CD4-positive, alpha-beta T cell treated with Interleukin-6 for 4 hours (primary cell): ENCODE results near the gene ZNF669.
A peak's percentile ranks its signal among the peaks of the same experiment; 100 is the strongest.

ENCODE experiments used
- DNase-seq: peaks from one replicate; pipeline ENCODE4 v3.0.0-alpha.2; 2020; ENCODE audit warnings: mixed read lengths

ZNF669 gene

DNA sequence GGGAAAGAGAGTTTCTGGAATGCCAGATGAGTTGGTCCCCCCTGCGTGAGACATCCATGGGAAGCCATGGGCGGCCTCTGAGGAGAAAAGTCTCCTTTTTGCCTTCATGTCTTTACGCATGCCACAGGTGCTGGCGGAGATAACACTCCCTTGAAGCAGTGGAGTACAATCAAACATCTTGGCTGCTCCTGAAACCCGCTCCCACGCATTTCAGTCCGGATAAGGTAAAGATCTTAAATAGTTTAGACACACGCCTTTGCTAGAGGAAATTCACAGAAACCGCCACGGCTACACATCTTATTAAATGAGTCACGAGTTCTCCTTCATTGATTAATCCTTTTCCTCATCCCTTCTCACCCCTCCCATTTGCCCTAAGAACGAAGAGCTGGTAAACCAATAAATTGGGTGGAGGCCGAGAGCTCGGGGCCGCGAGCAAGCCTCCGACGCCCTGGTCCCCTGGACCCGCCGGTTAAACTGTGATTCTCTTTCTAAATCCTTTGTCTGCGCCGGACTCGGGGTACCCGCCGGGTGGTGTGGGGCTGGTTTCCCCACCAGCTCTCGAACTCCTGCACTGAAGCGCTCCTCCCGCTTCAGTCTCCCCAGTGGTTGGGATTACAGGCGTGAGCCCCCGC, 6.6 kb upstream of the ZNF669 start:
- DNase-seq = peak; percentile 22

DNA sequence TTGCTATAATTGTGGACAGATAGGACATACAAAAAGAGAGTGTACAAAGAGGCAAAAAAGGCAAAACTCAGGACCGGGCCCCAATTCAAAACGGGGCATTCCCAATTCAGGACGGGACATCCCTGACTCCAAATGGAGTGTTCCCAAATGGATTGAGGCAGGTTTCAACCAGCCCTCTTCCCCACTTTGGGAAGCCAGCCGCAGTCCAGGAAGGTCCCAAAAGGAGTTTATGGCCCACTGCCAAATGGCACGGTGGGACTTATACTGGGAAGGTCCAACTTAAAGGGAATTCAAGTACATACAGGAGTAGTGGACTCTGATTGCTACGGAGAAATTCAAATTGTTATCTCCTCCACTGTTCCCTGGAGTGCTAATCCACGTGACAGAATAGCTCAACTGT, 3.5 kb upstream of the ZNF669 start:
- no peak for DNase-seq

DNA sequence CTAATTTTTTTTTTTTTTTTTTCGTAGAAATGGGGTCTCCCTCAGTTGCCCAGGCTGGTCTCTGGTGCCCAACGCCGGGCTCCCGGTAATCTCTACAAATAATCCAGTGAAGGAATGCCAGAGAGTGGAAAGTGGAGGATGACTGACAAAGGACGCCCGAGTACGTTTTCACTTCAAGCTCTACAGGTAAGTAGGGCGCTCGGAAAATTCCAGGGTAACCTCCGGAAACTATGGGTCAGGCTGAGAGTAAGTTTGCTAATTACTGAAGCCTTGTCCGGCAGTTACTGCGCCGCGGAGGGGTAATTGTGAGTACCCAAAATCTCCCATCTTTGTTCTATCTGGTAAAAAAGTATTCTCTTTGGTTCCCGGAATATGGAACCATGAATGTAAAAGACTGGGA, 1.8 kb upstream of the ZNF669 start:
- no peak for DNase-seq

DNA sequence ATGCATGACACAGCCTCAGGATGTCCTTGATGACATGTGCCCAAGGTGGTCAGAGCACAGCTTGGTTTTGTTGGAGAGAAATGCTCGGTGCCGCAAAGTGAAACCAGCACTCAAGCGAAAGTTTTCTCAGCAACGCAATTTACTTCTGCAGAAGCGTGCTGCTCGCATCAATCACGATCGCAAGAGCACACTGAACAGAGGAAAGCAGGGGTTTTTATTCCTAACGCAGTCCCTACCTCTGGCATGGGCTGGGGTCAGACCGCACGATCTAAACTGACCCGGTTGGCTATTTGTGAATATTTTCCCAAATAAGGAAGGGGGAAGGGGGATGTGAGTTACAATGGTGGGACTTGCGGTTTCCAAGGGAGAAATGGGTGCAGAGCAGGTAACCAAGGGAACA, 809 bp upstream of the ZNF669 start:
- DNase-seq = no peak

DNA sequence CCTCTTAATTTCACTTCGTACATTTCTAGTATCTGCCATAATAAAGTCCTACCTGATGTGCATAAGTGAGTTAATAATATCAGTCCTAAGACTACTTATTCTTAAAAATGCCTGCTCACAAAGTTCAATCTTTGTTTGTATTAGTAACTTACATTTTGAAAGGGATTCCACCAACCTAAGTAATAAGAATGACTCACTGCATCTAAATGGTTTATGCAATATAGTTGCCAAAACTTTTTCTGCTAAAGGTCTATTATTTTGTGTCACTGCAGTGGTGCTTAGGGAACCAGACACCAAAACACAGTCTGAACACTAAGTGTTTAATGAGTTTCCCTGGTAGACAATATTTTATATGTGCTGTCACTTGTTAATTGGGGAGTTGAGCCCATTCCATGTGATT, 1.8 kb downstream of the ZNF669 start:
- no peak for DNase-seq

DNA sequence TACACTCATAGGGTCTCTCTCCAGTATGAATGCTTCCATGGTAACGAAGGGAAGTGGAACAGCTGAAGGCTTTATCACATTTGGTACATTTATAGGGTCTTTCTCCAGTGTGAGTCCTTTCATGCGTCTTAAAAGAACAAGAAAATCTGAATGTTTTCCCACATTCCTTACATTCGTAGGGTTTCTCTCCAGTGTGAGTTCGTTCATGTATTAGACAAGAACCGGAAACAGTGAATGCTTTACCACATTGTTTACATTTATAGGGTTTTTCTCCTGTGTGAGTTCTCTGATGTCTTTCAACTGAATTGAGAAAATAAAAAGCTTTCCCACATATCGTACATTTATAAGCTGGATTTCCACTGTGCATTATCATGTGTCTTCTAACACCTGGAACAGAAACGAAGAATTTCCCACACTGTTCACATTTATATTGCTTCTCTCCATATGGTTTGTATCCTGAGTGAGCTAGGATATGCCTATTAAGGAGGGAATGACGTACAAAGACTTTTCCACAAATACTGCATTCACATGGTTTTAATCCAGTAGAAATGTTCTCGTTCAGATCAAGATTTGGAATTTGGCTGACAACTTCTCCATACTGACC, 3.4 kb downstream of the ZNF669 start:
- no peak for DNase-seq

DNA sequence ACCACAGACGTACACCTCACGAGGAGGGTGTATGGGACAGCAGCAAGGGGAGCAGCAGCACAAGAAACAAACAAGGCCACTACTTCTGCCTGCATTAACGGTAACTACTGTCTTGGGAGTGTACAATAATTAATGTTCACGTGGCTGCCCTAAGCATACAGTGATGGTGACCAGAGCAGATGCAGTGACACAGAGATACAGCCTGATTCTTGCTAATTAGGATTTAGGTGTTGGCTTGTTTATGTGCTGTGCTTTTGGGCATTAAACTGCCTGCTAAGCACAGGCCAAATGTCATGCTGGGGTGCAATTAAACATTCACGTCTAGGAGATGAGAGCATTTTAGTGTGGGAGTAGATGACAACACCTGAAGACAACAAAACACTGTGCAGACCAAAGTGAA, 7.2 kb downstream of the ZNF669 start:
- no peak for DNase-seq

DNA sequence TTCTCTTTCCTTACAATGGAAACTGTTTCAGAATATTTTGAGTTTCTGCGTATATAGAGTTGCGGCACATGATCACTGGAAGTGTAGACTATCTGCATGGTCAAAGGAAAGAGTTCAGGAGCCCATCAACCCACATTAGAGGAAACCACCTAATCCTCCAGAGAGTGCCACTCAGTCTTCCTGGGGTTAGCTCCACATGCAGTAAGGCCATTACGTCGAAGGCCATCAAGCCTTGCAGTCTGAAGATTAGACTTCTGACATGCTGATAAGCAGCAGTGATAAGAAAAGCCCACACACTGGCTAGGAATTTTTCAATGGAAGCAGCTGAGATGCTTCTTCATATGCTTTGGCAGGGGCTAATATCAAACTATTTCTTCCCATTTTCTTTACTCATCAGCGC, 7.6 kb downstream of the ZNF669 start:
- no peak for DNase-seq

DNA sequence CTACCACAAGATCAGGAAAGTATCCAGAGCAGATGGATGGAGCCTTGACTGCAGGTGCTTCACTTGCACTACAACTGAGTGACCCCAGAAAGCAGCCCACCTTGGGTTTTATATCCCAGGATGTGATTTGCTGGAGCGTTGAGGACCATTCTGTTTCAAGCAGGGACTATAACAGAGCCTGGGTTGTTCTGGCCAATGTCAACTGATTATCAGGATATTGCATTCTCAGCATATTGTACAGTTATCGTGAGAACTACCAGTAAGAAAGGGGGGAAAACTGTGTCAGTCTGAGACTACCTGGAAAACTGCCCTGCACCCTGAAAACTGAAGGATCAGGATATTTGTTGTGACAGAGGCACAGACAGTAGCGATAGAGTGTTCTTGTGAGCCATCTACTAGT, 8.0 kb downstream of the ZNF669 start:
- no peak for DNase-seq

DNA sequence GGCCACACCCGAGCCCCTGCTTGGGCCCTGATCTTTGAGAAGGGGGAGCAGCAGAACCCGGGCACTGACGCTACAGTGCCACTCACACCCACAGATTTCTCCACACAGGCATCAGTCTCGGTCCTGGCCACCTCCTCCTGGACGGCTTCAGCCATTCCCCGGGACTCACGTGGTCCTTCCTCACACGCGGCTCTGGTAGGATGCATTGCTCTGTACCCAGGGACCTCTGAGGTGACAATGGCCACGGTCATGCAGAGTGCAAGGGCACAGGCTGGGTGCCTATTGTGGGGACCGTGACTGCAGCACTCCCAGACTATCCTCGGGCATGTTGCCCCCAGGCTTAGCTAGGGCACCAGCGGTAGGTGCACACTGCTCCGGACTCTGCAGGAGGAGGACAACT, 13.7 kb downstream of the ZNF669 start:
- DNase-seq = no peak

DNA sequence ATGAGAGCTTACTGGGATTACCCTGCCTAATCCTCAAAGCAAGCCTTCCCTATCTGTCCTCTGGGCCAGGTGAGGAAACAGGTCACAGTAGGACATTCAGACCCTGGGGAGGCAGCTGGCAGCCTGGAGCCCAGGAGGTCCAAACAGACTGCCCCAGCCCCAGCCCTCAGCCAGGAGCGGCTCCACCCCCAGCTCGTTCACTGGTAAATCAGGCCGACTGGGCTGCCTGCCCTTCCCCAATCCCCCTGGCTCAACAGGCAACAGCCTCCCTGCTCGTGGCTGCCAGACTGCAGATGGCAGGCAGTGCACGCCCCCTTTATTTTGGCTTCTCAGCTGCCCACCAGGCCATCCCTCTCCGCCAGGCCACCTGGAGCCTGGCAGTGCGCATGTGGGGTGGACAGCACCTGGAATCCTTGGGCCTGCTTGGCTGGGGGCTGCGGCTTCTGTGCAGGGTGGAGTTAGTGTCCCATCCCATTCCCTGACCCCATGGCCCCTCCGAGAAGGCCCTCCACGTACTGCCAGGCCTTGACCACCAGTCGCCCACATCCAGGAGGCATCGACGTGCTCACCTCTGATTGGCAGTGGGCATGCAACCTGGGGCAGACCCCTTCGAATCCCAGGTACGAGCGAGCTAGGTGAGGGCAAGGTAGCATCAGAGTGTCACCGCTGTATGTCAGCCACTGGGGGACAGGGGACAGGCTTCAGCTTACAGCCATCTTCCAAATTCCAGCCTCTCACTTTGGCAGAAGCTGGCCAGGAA, 14.4 kb downstream of the ZNF669 start:
- no peak for DNase-seq

DNA sequence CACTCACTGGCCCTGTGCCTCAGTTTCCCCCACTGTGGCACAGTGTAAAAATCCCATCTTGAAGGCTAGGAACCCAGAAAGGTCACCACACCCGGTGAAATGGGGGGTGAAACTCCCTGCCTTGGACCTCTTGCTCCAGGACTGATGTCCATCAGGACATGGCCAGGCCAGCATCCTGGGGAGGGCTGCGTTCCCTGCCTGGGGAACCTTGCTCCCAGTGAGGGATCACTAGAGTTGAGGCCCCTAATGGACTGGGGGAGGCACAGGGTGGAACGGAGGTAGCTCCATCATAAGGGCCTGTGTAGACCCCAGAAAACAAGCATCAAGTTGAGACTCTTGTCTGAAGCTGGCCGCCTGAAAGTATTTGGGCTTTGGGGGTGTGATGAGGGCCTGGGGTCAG, 15.2 kb downstream of the ZNF669 start:
- DNase-seq = no peak

DNA sequence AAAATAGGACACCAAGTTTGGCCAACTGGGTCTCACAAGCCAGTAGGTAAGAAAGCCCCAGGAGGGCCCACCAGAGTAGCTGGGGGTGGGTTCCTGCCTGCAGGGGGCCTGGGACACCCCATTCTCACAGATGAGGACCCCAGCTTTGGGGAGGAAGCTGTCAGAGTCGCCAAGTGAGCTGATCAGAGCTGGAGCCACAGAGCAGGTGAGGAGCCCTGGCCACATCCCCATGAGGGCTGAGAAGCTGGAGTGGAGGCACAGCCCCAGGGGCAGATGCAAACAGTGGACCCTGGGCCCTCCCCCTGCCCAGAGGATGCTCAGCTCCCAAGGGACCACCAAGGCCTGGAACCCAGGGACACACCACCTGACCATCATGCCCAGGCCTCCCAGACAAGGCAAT, 16.9 kb downstream of the ZNF669 start:
- no peak for DNase-seq

DNA sequence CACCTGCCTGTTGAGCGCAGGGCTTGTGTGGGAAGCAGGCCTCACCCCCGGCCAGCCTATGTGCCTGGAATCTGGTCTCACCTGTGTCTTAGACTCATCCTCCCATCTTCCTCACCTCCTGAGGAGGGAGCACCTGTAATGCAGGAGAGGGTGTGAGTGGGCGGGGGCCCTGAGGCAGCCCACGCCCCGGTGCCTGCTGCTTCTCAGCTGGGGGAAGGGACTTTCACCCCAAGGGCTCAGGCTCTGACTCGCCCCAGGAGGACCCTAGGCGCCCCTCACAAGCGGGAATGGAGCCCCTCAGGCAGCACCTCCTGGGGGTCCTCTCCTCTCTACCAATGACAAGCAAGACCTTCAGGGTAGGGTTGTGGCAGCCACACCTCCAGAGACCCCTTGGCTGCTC, 18.8 kb downstream of the ZNF669 start:
- no peak for DNase-seq

DNA sequence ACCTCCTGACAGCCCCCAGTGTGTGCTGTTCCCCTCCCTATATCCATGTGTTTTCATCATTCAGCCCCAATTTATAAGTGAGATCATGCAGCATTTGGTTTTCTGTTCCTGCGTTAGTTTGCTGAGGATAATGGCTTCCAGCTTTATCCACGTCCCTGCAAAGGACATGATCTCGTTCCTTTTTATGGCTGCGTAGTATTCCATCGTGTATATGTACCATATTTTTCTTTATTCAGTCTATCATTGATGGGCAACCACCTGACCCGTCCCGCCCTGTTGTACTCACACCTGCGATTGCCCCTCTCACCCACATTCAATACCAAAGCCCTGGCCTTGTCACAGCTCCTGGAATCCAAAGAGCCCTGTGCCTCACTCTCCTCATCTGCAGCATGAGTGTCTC, 19.4 kb downstream of the ZNF669 start:
- no peak for DNase-seq

DNA sequence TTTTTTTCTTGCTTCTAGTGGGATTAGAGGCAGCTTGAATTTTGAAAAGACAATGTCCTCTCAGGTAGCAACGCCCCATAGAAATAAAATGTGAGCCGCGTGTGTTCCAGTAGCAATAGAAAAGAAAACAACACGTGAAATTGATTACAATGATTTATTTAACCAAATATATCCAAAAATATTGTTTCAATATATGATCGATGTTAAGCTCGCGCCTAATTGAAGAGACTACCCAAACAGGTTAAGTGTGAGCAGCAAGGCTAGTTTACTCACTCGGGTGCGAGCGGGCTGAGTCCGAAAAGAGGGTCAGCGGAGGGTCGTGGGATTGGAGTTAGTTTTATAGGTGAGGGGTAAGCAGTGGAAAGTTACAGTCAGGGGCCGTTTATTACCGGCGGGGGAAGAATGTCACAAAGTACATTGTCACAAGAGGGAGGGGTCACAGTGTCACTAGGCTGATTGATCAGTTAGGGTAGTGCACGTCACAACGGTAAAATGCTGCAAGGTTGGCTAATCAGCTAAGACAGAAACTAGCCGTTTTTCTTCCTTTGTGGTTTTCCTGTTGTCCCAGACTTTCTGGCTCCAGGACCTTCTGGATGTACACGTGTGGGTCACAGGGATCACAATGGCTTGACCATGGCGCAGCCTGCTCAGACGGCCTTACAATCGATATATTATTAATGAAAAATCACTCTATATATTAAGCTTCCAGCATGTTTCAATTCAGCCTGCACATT, 24.8 kb downstream of the ZNF669 start:
- peak; percentile 14 for DNase-seq

DNA sequence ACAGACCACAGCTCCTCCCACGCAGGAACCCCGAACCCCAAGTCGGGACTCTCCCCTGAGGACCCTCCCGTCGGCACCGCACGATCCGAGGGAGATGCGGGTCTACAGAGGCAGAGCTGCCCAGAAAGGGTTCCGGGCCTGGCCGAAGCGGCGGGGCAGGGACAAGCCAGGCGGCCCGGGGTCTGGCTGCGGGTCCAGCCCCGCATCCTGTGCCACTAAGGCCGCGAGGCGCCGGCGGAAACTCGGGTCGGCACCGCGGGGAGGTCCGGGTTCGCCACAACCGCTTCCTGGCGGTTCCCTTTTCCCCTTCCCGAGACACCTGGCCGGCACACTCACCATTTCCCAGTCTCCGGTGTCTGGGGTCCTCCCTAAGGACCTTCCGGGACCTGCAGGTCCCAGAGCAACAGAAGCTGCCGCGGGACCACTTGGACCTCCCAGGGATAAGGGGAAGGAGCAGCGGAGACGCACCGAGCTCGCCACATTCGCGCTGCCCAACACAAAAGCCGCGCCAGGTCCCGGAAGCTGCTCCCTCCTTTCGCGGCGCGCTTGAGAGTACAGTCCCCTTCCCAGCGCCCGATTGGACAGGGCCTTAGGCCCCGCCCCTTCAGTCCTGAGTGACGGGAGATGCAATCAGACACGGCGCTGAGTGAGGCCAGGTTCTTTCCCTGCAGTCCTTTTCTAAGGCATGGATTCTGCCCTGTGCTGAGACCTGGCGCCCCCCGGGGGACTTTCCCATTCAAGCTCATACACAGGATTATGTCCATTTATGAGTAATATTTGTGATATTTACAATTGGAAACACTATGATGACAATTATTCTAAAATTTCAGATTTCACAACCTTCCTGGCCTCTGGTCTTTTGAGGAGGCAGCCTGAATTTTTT, 25.7 kb downstream of the ZNF669 start, which contains the start of gene ZNF670:
TSS of gene ZNF670 (minus strand) at position 554 of the 883 bp plus-strand sequence. CDS start at position 339, 215 bp downstream.
- DNase-seq = peak; percentile 90

DNA sequence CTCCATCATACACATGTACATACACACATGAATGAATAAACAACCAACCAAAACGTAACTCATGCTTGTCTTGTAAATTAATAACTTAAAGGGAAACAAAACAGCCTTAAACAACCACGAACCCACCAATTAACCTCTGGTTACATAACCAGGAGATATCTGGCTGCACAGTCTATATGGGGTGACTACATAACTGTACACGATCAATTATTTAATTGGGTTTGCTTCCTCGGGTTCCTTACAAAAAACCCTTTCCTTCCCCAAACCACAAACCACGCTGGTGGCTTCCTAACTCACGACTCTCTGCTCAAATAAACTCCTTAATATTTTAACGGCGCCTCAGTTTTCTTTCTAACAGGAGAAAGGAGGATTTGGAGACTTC, 26.3 kb downstream of the ZNF669 start:
- DNase-seq = no peak

DNA sequence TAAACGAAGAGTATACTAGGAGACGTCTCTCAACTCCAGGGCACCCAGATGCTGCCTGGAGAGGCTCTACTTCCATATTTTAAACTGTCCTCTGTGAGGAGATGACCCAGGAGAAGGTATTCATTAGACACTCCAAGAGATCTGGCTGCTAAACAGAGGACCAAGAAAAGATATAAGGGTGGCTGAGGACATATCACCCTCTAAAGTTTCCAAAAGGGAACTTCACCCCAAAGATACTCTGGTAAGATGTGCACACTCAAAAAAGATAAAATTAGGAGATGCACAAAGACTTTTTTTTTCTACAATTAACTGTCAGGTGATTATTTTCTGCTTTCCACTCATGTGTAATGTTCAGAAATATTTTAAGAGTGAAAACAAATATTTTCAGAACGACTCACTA, 26.9 kb downstream of the ZNF669 start:
- DNase-seq = no peak

DNA sequence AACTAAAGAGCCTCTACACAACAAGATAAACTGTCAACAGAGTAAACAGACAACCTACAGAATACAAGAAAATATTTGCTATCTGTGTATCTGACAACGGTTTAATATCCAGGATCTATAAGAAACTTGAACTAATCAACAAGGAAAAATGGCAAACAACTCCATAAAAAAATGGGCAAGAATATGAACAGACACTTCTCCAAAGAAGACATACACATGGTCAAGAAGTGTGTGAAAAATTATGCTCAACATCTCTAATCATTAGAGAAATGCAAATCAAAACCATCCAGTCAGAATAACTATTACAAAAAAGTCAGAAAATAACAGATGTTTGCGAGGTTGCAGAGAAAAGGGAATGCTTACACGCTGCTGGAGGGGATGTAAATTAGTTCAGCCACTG, 33.5 kb downstream of the ZNF669 start:
- DNase-seq = no peak

DNA sequence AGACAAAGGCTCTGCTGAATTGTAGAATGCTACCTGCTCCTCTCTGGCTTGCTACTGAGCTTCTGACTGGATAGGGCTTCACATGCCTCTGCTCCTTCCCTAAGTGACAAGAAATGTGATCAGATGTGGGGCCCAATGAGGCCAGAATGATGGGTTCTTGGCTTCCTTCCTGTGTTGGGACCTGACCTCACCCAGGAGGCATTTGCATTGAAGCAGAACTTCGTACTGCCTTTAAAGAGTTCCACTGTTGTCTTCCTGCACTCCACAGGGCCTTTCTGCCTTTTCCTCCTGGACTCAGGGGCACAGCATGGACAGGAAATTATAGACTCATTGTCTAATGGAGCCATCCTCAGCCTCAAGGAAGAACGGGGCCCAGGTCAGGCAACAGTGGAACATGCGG, 39.9 kb downstream of the ZNF669 start:
- DNase-seq = no peak

DNA sequence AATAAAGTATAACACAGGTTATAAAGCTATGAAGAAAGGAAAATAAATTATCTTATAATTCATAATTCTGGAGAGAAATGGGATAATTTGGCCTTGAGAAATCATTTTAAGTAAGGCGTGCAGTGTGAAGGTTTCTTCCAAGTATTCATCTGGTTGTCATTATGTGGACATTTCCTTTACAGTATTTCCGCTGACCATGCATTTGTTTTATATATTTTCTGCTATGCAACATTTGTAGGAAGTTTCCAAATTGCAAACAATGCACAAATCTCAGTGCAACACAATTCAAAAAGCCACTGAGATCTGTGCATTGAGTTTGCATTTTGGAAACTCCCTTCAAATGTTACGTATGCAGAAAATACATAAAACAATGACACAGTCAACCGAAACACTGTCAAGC, 43.4 kb downstream of the ZNF669 start:
- no peak for DNase-seq

DNA sequence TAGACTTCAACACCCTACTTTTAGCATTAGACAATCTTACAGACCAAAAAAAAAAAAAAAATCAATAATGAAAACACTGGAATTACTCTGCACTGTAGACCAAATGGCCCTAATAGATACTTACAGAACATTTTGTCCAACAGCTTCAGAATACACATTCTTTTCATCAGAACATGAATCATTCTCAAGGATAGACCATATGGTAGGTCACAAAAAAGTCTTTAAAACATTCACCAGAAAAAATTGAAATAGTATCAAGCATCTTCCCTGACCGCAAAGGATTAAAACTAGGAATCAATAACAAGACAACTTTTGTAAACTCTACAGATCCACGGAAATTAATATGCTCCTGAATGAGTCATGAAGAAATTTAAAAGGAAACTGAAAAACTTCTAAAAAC, 48.1 kb downstream of the ZNF669 start:
- DNase-seq = no peak
